ENCODE measurements around the gene INPP5K.

GRCh38 chr17:1552932-1553331 lies 36.5 kb upstream of the INPP5K start:
- TF ChIP-seq CTCF (IDR thresholded peaks at IDR 0.05; ENCODE audit: low read length) = no peak
- no peak for TF ChIP-seq EZH2phosphoT487 (IDR thresholded peaks at IDR 0.05; ENCODE audit: low read length)
- TF ChIP-seq EZH2 (optimal IDR thresholded peaks at IDR 0.05; ENCODE audit: low read depth, low read length) = no peak

Measured in MM.1S (cell line).